HEK293 (cell line): ENCODE measurements around the gene ZKSCAN1.
A peak's percentile ranks its signal among the peaks of the same experiment; 100 is the strongest.

Experiments used
- KLF8 ChIP-seq: fragments of 450-650 bp; formaldehyde crosslinking; IDR thresholded peaks from 2 replicates; pipeline ENCODE4 v1.5.1; 2016; ENCODE audit warnings: missing biosample characterization, missing genetic modification characterization
- PRDM1 ChIP-seq: fragments of 450-650 bp; formaldehyde crosslinking; IDR thresholded peaks from 2 replicates; pipeline ENCODE4; 2016; ENCODE audit warnings: missing biosample characterization, missing genetic modification characterization
- SP2 ChIP-seq: fragments of 450-650 bp; formaldehyde crosslinking; IDR thresholded peaks from 2 replicates; pipeline ENCODE4 v1.5.1; 2016; ENCODE audit warnings: missing biosample characterization, missing genetic modification characterization
- ZBTB48 ChIP-seq: fragments of 450-650 bp; formaldehyde crosslinking; IDR thresholded peaks from 2 replicates; pipeline ENCODE4 v1.5.1; 2016; ENCODE audit warnings: missing biosample characterization, missing genetic modification characterization
- ZFP41 ChIP-seq: fragments of 450-650 bp; formaldehyde crosslinking; IDR thresholded peaks from 2 replicates; pipeline ENCODE4 v1.5.1; 2016; ENCODE audit warnings: missing biosample characterization, missing genetic modification characterization, borderline replicate concordance
- ZNF138 ChIP-seq: fragments of 450-650 bp; formaldehyde crosslinking; IDR thresholded peaks from 2 replicates; pipeline ENCODE4 v1.5.1; 2016; ENCODE audit warnings: missing biosample characterization, missing genetic modification characterization, borderline replicate concordance
- ZNF140 ChIP-seq: fragments of 450-650 bp; formaldehyde crosslinking; IDR thresholded peaks from 2 replicates; pipeline ENCODE4 v1.5.1; 2016; ENCODE audit warnings: missing biosample characterization, missing genetic modification characterization
- ZNF146 ChIP-seq: fragments of 450-650 bp; formaldehyde crosslinking; IDR thresholded peaks from 2 replicates; pipeline ENCODE4 v1.5.1; 2016; ENCODE audit warnings: missing biosample characterization, missing genetic modification characterization
- ZNF174 ChIP-seq: fragments of 450-650 bp; formaldehyde crosslinking; IDR thresholded peaks from 2 replicates; pipeline ENCODE4 v1.5.0; 2017; ENCODE audit warnings: missing biosample characterization, mild to moderate bottlenecking, missing genetic modification characterization
- ZNF211 ChIP-seq: fragments of 450-650 bp; formaldehyde crosslinking; IDR thresholded peaks from 2 replicates; pipeline ENCODE4 v1.5.1; 2016; ENCODE audit warnings: low read depth, missing biosample characterization, missing genetic modification characterization
- ZNF223 ChIP-seq: fragments of 450-650 bp; formaldehyde crosslinking; IDR thresholded peaks from 2 replicates; pipeline ENCODE4 v1.5.1; 2016; ENCODE audit warnings: missing biosample characterization, missing genetic modification characterization
- ZNF341 ChIP-seq: fragments of 450-650 bp; formaldehyde crosslinking; IDR thresholded peaks from 2 replicates; pipeline ENCODE4; 2016; ENCODE audit warnings: low read depth, missing biosample characterization, missing genetic modification characterization
- ZNF350 ChIP-seq: fragments of 450-650 bp; formaldehyde crosslinking; IDR thresholded peaks from 2 replicates; pipeline ENCODE4 v1.5.0; 2017; ENCODE audit warnings: missing biosample characterization, mild to moderate bottlenecking, missing genetic modification characterization
- ZNF404 ChIP-seq: fragments of 450-650 bp; formaldehyde crosslinking; IDR thresholded peaks from 2 replicates; pipeline ENCODE4 v1.5.1; 2017; ENCODE audit warnings: missing biosample characterization, missing genetic modification characterization
- ZNF521 ChIP-seq: fragments of 450-650 bp; formaldehyde crosslinking; IDR thresholded peaks from 2 replicates; pipeline ENCODE4 v1.5.1; 2017; ENCODE audit warnings: missing biosample characterization, mild to moderate bottlenecking, missing genetic modification characterization
- ZNF548 ChIP-seq: fragments of 450-650 bp; formaldehyde crosslinking; IDR thresholded peaks from 2 replicates; pipeline ENCODE4 v1.5.1; 2016; ENCODE audit warnings: missing biosample characterization, missing genetic modification characterization
- ZNF629 ChIP-seq: fragments of 450-650 bp; formaldehyde crosslinking; IDR thresholded peaks from 2 replicates; pipeline ENCODE4 v1.5.1; 2017; ENCODE audit warnings: missing biosample characterization, missing genetic modification characterization
- ZNF658 ChIP-seq: fragments of 450-650 bp; formaldehyde crosslinking; IDR thresholded peaks from 2 replicates; pipeline ENCODE4; 2016; ENCODE audit warnings: missing biosample characterization, missing genetic modification characterization
- ZNF76 ChIP-seq: fragments of 450-650 bp; formaldehyde crosslinking; IDR thresholded peaks from 2 replicates; pipeline ENCODE4; 2016; ENCODE audit warnings: low read depth, missing biosample characterization, missing genetic modification characterization, borderline replicate concordance
- TF ChIP-seq, protein P1 (sequence below): fragments of 450-650 bp; formaldehyde crosslinking; IDR thresholded peaks from 2 replicates; pipeline ENCODE4 v1.5.1; 2016; ENCODE audit warnings: missing biosample characterization, missing genetic modification characterization, borderline replicate concordance
- TF ChIP-seq, protein P2 (sequence below): fragments of 450-650 bp; formaldehyde crosslinking; IDR thresholded peaks from 2 replicates; pipeline ENCODE4 v1.5.1; 2016; ENCODE audit warnings: missing biosample characterization, missing genetic modification characterization
- TF ChIP-seq, protein P3 (sequence below): IDR thresholded peaks from 2 replicates; pipeline ENCODE4 v1.6.1; 2011; ENCODE audit warnings: mild to moderate bottlenecking, low read depth, low read length, borderline replicate concordance
- TF ChIP-seq, protein P4 (sequence below): fragments of 450-650 bp; formaldehyde crosslinking; IDR thresholded peaks from 2 replicates; pipeline ENCODE4; 2016; ENCODE audit warnings: missing biosample characterization, missing genetic modification characterization
- TF ChIP-seq, protein P5 (sequence below): fragments of 450-650 bp; formaldehyde crosslinking; IDR thresholded peaks from 2 replicates; pipeline ENCODE4 v1.5.1; 2016; ENCODE audit warnings: missing biosample characterization, missing genetic modification characterization
- TF ChIP-seq, protein P6 (sequence below): fragments of 450-650 bp; formaldehyde crosslinking; IDR thresholded peaks from 2 replicates; pipeline ENCODE4 v1.5.1; 2017; ENCODE audit warnings: missing biosample characterization, missing genetic modification characterization
- TF ChIP-seq, protein P7 (sequence below): fragments of 450-650 bp; IDR thresholded peaks from 2 replicates; pipeline ENCODE4 v1.5.1; 2018; ENCODE audit warnings: missing biosample characterization, missing genetic modification characterization
- TF ChIP-seq, protein P8 (sequence below): fragments of 450-650 bp; formaldehyde crosslinking; IDR thresholded peaks from 2 replicates; pipeline ENCODE4 v1.5.1; 2017; ENCODE audit warnings: missing biosample characterization, missing genetic modification characterization

The ZKSCAN1 gene

DNA sequence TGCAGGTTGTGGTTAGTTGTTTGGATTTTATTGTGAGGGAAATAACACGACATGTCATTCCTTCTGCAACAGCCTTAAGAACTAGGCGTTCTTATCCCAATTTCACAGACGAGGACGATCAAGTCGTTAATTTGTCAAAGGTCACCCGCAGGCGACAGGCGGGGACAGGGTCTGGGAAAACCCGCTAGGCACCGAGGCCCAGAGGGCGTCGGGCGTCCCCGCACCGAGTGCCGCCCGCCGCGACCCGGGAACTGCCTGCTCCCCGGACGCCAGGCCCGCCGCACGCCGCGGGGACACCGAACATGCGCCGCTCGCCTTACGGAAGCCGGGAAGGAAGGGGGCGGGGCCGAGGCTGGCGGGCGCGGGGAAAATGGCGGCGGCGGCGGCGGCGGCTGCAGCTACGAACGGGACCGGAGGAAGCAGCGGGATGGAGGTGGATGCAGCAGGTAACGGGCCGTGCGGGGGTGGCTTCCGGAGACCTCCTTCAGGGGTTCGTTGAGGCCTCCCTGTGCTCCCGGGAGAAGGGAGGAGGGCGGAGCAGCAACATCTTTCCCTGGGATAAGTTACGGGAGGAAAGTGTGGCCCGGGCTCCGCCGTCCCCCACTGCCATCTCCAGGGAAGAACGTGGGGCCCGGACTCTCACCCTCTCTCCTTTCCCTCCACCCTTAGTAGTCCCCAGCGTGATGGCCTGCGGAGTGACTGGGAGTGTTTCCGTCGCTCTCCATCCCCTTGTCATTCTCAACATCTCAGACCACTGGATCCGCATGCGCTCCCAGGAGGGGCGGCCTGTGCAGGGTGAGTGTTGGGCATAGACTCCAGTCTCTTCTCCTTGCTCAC is 73.4 kb downstream of the ZKSCAN1 start, which contains the start of gene COPS6 (continued):
- TF ChIP-seq ZNF548 (no peak), ZNF138 (tag by site-specific recombination) (no peak), SP2 (peak; percentile 58), PRDM1 (tag by site-specific recombination) (peak; percentile 80; the same call in 1 of the 2 replicates), ZNF404 (tag by site-specific recombination) (no peak), KLF8 (tag by site-specific recombination) (peak; percentile 65; the same call in 1 of the 2 replicates), ZNF350 (tag by site-specific recombination) (no peak), ZFP41 (tag by site-specific recombination) (no peak), ZNF629 (tag by site-specific recombination) (peak; percentile 69), ZNF76 (tag by site-specific recombination) (peak; percentile 80), ZNF521 (tag by site-specific recombination) (no peak), ZBTB48 (tag by site-specific recombination) (no peak), ZNF174 (no peak), ZNF658 (no peak), ZNF223 (tag by site-specific recombination) (no peak), ZNF341 (peak; percentile 49; the same call in 1 of the 2 replicates), ZNF140 (tag by site-specific recombination) (no peak), ZNF211 (no peak), ZNF146 (no peak)
- TF ChIP-seq, protein P1, sequence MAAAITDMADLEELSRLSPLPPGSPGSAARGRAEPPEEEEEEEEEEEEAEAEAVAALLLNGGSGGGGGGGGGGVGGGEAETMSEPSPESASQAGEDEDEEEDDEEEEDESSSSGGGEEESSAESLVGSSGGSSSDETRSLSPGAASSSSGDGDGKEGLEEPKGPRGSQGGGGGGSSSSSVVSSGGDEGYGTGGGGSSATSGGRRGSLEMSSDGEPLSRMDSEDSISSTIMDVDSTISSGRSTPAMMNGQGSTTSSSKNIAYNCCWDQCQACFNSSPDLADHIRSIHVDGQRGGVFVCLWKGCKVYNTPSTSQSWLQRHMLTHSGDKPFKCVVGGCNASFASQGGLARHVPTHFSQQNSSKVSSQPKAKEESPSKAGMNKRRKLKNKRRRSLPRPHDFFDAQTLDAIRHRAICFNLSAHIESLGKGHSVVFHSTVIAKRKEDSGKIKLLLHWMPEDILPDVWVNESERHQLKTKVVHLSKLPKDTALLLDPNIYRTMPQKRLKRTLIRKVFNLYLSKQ (tag by site-specific recombination) = no peak
- TF ChIP-seq, protein P2, sequence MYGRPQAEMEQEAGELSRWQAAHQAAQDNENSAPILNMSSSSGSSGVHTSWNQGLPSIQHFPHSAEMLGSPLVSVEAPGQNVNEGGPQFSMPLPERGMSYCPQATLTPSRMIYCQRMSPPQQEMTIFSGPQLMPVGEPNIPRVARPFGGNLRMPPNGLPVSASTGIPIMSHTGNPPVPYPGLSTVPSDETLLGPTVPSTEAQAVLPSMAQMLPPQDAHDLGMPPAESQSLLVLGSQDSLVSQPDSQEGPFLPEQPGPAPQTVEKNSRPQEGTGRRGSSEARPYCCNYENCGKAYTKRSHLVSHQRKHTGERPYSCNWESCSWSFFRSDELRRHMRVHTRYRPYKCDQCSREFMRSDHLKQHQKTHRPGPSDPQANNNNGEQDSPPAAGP = peak; percentile 54; the same call in 1 of the 2 replicates
- TF ChIP-seq, protein P3, sequence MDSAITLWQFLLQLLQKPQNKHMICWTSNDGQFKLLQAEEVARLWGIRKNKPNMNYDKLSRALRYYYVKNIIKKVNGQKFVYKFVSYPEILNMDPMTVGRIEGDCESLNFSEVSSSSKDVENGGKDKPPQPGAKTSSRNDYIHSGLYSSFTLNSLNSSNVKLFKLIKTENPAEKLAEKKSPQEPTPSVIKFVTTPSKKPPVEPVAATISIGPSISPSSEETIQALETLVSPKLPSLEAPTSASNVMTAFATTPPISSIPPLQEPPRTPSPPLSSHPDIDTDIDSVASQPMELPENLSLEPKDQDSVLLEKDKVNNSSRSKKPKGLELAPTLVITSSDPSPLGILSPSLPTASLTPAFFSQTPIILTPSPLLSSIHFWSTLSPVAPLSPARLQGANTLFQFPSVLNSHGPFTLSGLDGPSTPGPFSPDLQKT = no peak
- TF ChIP-seq, protein P4, sequence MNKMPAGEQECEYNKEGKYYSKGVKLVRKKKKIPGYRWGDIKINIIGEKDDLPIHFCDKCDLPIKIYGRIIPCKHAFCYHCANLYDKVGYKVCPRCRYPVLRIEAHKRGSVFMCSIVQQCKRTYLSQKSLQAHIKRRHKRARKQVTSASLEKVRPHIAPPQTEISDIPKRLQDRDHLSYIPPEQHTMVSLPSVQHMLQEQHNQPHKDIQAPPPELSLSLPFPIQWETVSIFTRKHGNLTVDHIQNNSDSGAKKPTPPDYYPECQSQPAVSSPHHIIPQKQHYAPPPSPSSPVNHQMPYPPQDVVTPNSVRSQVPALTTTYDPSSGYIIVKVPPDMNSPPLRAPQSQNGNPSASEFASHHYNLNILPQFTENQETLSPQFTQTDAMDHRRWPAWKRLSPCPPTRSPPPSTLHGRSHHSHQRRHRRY (tag by site-specific recombination) = no peak
- TF ChIP-seq, protein P5, sequence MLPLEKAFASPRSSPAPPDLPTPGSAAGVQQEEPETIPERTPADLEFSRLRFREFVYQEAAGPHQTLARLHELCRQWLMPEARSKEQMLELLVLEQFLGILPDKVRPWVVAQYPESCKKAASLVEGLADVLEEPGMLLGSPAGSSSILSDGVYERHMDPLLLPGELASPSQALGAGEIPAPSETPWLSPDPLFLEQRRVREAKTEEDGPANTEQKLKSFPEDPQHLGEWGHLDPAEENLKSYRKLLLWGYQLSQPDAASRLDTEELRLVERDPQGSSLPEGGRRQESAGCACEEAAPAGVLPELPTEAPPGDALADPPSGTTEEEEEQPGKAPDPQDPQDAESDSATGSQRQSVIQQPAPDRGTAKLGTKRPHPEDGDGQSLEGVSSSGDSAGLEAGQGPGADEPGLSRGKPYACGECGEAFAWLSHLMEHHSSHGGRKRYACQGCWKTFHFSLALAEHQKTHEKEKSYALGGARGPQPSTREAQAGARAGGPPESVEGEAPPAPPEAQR (tag by site-specific recombination) = no peak
- TF ChIP-seq, protein P6, sequence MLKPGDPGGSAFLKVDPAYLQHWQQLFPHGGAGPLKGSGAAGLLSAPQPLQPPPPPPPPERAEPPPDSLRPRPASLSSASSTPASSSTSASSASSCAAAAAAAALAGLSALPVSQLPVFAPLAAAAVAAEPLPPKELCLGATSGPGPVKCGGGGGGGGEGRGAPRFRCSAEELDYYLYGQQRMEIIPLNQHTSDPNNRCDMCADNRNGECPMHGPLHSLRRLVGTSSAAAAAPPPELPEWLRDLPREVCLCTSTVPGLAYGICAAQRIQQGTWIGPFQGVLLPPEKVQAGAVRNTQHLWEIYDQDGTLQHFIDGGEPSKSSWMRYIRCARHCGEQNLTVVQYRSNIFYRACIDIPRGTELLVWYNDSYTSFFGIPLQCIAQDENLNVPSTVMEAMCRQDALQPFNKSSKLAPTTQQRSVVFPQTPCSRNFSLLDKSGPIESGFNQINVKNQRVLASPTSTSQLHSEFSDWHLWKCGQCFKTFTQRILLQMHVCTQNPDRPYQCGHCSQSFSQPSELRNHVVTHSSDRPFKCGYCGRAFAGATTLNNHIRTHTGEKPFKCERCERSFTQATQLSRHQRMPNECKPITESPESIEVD (tag by site-specific recombination) = no peak
- TF ChIP-seq, protein P7, sequence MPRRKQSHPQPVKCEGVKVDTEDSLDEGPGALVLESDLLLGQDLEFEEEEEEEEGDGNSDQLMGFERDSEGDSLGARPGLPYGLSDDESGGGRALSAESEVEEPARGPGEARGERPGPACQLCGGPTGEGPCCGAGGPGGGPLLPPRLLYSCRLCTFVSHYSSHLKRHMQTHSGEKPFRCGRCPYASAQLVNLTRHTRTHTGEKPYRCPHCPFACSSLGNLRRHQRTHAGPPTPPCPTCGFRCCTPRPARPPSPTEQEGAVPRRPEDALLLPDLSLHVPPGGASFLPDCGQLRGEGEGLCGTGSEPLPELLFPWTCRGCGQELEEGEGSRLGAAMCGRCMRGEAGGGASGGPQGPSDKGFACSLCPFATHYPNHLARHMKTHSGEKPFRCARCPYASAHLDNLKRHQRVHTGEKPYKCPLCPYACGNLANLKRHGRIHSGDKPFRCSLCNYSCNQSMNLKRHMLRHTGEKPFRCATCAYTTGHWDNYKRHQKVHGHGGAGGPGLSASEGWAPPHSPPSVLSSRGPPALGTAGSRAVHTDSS (tag by site-specific recombination) = no peak; the same call in 1 of the 2 replicates
- TF ChIP-seq, protein P8, sequence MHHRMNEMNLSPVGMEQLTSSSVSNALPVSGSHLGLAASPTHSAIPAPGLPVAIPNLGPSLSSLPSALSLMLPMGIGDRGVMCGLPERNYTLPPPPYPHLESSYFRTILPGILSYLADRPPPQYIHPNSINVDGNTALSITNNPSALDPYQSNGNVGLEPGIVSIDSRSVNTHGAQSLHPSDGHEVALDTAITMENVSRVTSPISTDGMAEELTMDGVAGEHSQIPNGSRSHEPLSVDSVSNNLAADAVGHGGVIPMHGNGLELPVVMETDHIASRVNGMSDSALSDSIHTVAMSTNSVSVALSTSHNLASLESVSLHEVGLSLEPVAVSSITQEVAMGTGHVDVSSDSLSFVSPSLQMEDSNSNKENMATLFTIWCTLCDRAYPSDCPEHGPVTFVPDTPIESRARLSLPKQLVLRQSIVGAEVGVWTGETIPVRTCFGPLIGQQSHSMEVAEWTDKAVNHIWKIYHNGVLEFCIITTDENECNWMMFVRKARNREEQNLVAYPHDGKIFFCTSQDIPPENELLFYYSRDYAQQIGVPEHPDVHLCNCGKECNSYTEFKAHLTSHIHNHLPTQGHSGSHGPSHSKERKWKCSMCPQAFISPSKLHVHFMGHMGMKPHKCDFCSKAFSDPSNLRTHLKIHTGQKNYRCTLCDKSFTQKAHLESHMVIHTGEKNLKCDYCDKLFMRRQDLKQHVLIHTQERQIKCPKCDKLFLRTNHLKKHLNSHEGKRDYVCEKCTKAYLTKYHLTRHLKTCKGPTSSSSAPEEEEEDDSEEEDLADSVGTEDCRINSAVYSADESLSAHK (tag by site-specific recombination) = no peak
